IPS-NIHi11 (cell line): ENCODE measurements around the gene IL31.
"Not testable (repeated sequence)": the region's sequence is repeated elsewhere in the genome, so short reads cannot be mapped to it uniquely, and the experiment has no call there.

Experiments
- DNase-seq: peaks from one replicate; pipeline ENCODE4 v3.0.0; 2012; ENCODE audit warnings: mixed read lengths, low spot score

The IL31 gene

GRCh38 chr12:122192441-122192840, 18.4 kb upstream of the IL31 start:
- DNase-seq: no peak

- peak; percentile 84 for DNase-seq
Measured at GRCh38 chr12:122190842-122191668, 17.0 kb upstream of the IL31 start.

DNA sequence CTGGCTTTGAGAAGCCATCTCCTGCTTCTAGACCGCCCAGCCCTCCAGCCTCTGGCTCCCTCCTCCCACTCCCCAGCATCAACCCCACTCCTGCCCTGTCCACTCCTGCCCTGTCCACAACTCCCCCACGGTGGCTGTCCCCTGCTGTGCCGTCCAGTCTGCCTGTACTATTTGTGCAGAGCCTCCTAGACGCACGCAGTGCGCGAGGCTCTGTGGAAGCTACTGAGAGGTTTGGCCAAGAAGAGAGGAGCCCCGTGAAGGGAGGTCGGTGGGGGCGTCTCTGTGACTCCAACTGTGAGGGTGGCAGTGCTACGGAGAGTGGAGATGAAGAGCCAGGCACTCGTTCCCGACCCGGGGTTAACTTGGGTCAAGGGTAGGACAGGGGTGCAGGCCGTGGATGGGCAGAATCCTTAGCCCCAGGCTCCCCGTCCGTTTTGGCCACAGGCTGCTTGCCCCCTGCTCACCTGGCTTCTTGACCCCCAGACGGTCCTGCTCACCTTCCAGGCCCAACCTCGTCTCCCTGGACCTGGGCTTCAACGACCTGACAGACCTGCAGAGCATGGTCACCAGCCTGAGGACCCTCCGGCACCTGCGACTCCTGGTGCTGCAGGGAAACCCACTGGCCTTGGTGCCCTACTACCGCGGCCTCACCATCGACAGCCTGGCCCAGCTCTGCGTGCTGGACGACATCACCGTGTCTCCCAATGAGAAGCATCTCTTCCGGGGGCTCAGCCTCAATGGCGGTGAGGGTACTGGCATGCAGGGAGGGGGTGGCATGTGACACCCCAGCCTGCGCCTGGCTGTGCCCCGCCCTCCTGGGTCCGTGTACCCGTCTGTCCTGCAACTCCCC, 15.8 kb upstream of the IL31 start:
- no peak for DNase-seq

DNA sequence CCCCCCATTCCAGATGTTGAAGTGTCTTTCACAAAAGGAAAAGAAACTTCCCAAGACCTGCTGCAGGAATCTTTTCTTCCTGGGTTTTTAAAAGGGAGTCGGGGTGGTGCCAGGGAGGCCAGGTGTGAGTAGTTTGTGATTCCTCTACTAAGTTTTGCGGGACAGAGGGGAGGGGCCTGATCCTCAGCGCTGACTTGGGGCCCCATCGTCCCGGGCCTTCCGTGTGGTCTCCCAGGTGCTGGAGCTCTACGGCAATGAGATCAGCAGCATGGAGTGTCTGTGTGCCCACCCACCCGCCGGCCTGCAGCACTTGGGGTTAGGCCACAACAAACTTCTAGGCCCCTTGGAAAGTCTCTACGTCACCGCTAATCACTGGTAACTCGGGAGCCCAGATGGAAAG, 13.4 kb upstream of the IL31 start:
- DNase-seq: no peak

- no peak for DNase-seq
Measured at GRCh38 chr12:122185494-122186082, 11.6 kb upstream of the IL31 start.

DNA sequence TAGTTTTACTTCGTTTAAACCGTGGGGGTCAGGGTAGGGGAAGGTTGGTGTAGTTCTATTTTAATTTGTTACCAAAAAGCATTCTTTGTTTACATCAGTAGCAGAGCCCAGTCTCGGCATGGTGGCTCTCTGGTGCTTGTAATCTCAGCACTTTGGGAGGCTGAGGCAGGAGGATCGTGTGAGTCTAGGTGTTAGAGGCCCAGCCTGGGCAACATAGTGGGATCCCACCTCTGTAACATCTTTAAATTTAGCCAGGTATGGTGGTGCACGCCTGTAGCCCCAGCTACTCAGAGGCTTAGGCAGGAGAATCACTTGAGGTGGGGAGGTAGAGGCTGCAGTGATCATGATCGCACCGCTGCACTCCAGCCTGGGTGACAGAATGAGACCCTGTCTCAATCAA, 11.1 kb upstream of the IL31 start:
- no peak for DNase-seq

- no peak for DNase-seq
Measured at GRCh38 chr12:122184517-122184916, 10.5 kb upstream of the IL31 start.

DNA sequence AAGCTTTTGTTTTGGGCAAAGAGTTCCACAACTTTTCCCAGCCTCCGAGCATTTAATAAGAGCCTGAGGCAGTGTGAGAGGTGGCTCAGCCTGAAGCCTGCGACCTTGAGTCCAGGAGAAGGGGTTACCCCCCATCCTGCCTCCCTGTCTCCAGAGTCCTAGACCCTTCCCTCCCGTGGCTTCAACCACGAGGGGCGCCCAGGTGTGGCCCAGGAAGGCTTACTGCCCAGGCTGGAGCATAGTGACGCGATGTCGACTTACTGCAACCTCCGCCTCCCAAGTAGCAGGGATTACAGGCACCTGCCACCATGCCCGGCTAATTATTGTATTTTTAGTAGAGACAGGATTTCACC, 9.5 kb upstream of the IL31 start:
- DNase-seq: no peak

DNA sequence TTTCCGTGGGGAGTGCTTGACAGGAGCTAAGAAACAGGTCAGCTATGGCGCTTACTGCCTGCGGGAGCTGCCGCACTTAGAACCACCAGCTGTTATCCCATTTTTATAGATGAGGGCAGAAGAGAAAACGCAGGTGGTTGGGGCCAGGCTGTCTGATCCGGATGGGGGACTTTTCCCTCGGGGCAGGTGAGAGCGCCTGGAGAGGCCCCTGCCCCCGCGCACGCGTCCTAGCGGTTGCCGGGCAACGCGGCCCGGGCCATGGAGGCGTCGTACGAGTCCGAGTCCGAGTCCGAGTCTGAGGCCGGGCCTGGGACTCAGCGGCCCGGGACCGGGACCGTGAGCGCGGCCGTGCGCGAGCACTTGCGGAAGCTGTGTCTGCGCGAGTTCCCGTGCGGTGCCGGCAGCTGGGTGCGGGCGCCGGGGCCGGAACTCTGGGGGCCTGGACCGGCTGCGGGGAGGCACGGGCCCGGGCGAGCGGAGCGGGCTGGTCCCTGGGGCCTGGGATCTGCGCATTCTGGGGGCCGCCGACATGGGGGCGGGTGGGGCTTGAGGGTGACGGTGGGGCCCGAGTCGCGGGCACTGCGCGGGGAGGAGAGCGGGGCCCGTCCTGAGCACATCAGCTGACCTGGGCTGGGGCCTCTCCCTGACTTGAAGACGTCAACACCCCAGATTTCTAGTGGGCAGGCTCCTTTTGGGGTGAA, 9.0 kb upstream of the IL31 start, which contains the start of gene LRRC43:
LRRC43 (plus strand) TSS at position 237 of the 701 bp plus-strand sequence; CDS start at position 259, 22 bp downstream.
- DNase-seq: peak; percentile 90

DNA sequence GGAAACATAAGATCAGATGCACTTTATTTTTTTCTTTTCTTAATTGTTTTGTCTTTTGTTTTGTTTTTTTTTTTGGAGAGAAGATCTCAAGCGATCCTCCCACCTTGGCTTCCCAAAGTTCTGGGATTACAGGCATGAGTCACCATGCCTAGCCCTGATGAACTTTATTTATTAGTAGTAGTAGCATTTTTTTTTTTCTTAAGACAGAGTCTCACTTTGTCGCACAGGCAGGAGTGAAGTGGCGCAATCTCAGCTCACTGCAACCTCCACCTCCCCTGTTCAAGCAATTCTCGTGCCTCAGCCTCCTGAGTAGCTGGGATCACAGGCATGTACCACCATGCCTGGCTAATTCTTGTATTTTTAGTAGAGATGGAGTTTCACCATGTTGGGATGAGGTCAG, 2.5 kb upstream of the IL31 start:
- DNase-seq: not testable (repeated sequence)

- no peak for DNase-seq
Measured at GRCh38 chr12:122172262-122172939, 1.6 kb downstream of the IL31 start.

DNA sequence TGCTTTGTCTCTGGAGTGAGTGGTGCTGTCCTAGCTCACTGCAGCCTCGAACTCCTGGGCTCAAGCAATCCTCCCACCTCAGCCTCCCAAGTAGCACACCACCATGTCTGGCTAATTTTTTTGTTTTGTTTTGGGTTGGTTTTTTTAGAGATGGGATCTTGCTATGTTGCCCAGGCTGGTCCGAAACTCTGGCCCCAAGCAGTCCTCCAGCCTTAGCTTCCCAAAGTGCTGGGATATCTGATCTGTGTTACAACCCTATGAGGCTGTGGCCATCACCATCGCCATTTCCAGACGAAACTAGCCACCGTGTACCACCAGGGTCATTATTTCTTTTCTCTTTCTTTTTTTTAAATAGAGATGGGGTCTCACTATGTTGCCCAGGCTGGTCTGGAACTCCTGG, 2.6 kb downstream of the IL31 start:
- DNase-seq: no peak

- DNase-seq: no peak
Measured at GRCh38 chr12:122168492-122168891, 5.5 kb downstream of the IL31 start.

DNA sequence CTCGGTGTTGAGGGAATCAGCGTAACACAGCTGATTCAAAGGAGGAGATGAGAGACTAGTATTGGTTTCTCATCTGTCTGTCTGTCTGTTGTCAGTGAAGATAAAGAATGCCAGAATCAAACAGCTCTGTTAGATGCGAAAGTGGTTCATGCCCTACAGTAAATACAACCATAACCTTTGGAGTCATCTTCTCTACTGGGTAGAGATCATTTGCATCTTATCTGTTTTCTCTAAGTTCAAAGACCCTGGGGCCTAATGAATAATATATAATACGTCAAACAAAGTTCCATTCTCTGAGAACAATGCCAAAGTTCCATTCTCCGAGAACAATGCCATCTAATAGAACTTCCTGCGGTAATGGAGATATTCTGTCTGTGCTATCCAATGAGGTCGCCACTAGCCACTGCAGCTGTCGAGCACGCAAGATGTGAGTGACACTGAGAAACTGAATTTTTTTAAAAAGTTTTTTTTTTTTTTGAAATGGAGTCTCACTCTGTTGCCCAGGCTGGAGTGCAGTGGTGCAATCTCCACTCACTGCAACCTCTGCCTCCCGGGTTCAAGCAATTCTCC, 6.6 kb downstream of the IL31 start:
- no peak for DNase-seq

DNA sequence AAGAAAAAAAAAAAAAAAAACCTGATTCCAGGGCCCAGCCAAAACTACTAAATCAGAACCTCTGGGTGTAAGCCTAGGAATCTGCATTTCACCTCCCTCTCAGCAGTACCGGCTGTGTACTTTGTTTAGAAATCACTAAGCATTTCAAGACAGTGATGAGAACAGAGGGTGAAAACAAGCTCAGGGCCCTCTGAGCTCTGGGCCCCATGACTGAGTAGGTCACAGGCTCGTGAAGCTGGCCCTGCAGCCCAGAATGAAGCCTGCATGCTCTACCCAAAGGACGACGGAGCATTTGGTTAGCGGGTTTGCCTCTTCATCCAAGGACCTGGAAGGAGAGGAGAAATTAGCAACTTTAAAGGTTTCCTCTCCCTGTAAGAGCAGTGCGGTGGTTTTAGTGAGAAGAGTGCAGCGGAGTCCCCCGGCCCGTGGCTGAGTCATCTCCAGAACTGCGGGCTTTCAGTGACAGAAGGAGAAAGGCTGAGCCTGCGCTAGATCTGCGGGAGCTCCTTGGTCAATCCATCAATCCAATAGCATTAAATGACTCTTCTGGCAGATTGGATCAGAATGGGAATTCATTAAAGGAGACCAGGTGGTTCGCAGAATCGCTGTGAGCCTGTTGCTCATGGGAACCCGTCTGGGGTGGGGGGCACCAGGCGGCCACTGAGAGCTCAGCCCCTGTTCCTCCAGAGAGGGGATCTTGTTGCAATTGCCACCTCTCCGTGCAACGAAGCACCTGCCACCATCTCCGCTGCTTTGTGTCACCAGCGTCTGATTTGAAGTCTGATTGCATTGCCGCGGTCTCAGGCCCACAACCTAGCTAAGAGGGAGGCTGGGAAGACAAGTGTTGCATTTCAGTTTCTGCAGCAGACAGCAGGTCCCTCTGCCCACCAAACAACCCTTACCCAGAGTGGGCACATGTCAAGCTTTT, 7.3 kb downstream of the IL31 start:
- no peak for DNase-seq

GRCh38 chr12:122162976-122163375, 11.0 kb downstream of the IL31 start:
- no peak for DNase-seq

DNA sequence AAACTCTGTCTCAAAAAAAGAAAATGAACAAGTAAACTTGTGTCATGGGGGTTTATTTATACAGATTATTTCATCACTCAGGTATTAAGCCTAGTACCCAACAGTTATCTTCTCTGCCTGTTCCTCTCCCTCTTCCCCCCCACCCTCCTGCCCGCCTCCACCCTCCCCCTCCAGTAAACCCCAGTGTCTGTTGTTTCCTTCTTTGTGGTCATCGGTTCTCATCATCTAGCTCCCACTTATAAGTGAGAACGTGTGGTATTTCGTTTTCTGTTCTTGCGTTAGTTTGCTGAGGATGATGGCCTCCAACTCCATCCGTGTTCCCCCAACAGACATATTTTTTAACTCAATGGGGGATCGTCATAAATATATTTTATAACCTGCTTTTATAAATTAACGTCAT, 12.3 kb downstream of the IL31 start:
- no peak for DNase-seq

- DNase-seq: no peak
Measured at GRCh38 chr12:122160761-122161160, 13.3 kb downstream of the IL31 start.

DNA sequence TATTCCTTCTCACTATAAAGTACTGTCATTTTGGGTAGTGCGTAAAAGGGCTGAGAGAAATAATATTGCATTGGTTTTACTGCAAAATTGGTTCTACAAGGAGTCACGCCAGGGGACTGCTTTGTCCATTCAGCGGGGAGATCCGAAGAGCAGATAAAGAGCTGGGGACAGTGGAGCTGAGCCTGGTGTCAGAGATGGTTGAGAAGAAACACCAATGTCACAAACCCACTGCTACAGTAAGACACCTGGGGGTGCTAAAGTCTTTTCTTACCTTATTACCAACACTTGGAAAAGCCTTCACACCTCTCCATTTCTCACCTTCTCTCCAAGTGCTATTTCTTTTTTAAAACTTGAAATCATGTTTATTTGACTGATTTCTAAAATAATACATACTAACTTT, 14.1 kb downstream of the IL31 start:
- peak; percentile 16 for DNase-seq

DNA sequence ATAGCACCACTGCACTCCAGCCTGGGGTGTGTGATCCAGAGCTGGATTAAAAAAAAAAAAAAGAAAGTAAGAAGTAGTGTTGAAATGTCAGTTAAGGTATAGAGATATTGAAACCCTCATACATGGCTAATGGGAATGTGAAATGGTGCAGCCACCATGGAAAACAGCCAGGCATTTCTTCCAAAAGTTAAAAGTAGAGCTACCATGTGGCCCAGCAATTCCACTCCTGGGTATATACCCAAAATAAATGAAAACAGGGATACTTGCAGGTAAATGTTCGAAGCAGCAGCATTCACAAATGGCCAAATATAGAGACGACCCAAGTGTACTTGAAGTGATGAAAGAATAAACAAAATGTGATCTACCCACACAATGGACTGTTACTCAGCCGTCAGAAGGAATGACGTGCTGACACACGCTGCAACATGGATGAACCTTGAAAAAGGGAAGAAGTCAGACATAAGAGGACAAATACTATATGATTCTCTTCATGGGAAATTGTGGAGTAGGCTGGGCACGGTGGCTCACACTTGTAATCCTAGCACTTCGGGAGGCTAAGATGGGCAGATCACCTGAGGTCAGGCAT, 15.2 kb downstream of the IL31 start:
- no peak for DNase-seq
